Measurements from ENCODE around the gene EMSY.
A peak's percentile ranks its signal among the peaks of the same experiment; 100 is the strongest.
"Not testable (repeated sequence)": the region's sequence is repeated elsewhere in the genome, so short reads cannot be mapped to it uniquely, and the experiment has no call there.

The EMSY gene

DNA sequence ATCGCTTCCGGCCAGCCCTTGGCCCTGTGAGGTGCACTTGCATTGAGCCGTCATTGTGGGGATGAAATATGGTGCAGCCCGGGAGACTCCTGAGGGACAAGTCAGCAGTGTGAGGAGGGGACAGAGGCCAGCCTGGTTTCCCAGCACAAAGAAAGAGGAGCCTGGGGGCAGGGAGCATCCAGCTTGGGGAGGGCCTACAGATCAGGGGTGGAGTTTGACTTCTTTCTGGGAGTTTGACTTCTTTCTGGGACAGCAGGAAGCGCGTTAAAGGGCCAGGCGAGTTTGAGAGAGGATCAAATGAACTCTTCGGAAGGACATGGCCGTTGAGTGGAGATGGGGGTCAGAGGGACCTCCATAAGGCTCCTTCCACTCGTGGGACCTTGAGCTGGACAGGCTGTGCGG, 133.8 kb downstream of the EMSY start:
- DNase-seq (ENCODE audit: low read depth), result no peak
- H3K4me3 ChIP-seq (ENCODE audit: low read depth, low read length), result no peak overlapping the region
- TF ChIP-seq POLR2A (IDR thresholded peaks at IDR 0.05; ENCODE audit: extremely low read depth, insufficient read length) (no peak), MYC (IDR thresholded peaks at IDR 0.05; ENCODE audit: low read depth, low read length) (no peak), MAX (IDR thresholded peaks at IDR 0.05; ENCODE audit: low read depth, low read length) (no peak)
- TF ChIP-seq, protein P1, sequence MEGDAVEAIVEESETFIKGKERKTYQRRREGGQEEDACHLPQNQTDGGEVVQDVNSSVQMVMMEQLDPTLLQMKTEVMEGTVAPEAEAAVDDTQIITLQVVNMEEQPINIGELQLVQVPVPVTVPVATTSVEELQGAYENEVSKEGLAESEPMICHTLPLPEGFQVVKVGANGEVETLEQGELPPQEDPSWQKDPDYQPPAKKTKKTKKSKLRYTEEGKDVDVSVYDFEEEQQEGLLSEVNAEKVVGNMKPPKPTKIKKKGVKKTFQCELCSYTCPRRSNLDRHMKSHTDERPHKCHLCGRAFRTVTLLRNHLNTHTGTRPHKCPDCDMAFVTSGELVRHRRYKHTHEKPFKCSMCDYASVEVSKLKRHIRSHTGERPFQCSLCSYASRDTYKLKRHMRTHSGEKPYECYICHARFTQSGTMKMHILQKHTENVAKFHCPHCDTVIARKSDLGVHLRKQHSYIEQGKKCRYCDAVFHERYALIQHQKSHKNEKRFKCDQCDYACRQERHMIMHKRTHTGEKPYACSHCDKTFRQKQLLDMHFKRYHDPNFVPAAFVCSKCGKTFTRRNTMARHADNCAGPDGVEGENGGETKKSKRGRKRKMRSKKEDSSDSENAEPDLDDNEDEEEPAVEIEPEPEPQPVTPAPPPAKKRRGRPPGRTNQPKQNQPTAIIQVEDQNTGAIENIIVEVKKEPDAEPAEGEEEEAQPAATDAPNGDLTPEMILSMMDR (IDR thresholded peaks at IDR 0.05; ENCODE audit: low read depth, low read length), result no peak

DNA sequence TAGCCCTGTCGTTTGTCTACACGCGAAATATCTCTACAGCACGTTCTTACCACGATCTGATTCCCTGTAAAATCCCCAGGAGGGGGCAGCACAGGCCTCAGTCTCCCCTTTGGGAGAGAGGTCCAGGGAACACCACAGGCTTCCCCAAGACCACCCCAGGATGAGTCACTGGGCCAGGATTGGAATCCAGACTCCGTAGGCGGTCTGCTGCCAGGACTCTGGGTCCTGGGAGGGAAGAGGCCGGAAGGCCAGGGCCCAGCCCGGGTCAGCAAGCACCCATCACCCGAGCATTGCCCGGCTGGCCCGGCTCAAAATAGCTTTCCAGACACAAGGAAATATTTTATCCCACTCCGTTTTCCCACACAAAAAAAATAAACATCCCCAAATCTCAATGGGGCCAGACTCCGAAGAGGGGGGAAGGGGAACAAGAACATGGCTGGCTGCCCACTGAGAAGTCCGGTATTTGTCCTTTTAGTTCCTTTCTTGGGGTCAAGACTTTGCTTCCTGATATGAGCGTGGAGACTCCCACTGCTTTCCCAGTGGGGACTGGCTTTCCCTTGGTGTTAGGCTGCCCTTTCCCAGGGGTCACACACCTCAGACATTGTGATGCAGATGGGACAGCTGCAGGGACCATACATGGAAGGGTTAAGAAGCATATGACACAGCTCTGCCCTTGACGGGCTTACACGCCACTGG, 134.4 kb downstream of the EMSY start:
- DNase-seq (ENCODE audit: low read depth), result peak; percentile 26
- no peak overlapping the region for H3K4me3 ChIP-seq (ENCODE audit: low read depth, low read length)
- TF ChIP-seq POLR2A (IDR thresholded peaks at IDR 0.05; ENCODE audit: extremely low read depth, insufficient read length) (no peak), MYC (IDR thresholded peaks at IDR 0.05; ENCODE audit: low read depth, low read length) (no peak), MAX (IDR thresholded peaks at IDR 0.05; ENCODE audit: low read depth, low read length) (no peak)
- TF ChIP-seq, protein P1 (IDR thresholded peaks at IDR 0.05; ENCODE audit: low read depth, low read length), result peak; percentile 23

DNA sequence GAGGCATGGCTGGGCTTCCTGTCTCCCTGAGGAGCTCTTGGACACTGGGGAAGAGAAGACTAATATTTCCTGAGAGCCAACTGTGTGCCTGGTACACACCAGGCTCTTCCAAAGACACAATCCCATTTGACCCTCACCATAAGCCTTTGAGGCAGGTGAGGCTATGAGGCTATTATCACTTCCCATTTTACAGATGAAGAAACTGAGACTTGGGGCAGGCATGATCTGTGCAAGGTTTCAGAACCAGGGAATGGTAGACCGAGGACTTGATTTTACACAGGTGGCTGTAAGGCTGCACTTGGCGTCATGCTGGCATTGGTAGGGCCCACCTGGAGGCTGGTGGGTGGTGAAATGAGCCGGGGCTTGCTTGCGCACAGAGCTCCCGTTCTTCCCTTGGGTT, 134.9 kb downstream of the EMSY start:
- no peak overlapping the region for H3K4me3 ChIP-seq (ENCODE audit: low read depth, low read length)
- DNase-seq (ENCODE audit: low read depth), result no peak
- TF ChIP-seq MAX (IDR thresholded peaks at IDR 0.05; ENCODE audit: low read depth, low read length) (no peak), MYC (IDR thresholded peaks at IDR 0.05; ENCODE audit: low read depth, low read length) (no peak), POLR2A (IDR thresholded peaks at IDR 0.05; ENCODE audit: extremely low read depth, insufficient read length) (no peak)
- TF ChIP-seq, protein P1 (IDR thresholded peaks at IDR 0.05; ENCODE audit: low read depth, low read length), result no peak

DNA sequence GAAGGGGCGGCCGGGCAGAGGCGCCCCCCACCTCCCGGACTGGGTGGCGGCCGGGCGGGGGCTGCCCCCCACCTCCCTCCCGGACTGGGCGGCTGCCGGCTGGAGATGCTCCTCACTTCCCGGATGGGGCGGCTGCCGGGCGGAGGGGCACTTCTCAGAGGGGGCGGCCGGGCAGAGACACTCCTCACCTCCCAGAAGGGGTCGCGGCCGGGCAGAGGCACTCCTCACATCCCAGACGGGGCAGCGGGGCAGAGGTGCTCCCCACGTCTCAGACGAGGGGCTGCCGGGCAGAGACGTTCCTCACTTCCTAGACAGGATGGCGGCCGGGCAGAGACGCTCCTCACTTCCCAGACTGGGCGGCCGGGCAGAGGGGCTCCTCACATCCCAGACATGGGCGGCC, 137.7 kb downstream of the EMSY start:
- not testable (repeated sequence) for DNase-seq (ENCODE audit: low read depth)

GRCh38 chr11:76587820-76588454, 143.1 kb downstream of the EMSY start:
- TF ChIP-seq, protein P1 (IDR thresholded peaks at IDR 0.05; ENCODE audit: low read depth, low read length), result no peak
- TF ChIP-seq MAX (IDR thresholded peaks at IDR 0.05; ENCODE audit: low read depth, low read length) (no peak), MYC (IDR thresholded peaks at IDR 0.05; ENCODE audit: low read depth, low read length) (no peak), POLR2A (IDR thresholded peaks at IDR 0.05; ENCODE audit: extremely low read depth, insufficient read length) (no peak)
- no peak overlapping the region for H3K4me3 ChIP-seq (ENCODE audit: low read depth, low read length)
- no peak for DNase-seq (ENCODE audit: low read depth)

More for the DNA sequence above, 137.7 kb downstream of the EMSY start:
- not testable (repeated sequence) for H3K4me3 ChIP-seq (ENCODE audit: low read depth, low read length)

DNA sequence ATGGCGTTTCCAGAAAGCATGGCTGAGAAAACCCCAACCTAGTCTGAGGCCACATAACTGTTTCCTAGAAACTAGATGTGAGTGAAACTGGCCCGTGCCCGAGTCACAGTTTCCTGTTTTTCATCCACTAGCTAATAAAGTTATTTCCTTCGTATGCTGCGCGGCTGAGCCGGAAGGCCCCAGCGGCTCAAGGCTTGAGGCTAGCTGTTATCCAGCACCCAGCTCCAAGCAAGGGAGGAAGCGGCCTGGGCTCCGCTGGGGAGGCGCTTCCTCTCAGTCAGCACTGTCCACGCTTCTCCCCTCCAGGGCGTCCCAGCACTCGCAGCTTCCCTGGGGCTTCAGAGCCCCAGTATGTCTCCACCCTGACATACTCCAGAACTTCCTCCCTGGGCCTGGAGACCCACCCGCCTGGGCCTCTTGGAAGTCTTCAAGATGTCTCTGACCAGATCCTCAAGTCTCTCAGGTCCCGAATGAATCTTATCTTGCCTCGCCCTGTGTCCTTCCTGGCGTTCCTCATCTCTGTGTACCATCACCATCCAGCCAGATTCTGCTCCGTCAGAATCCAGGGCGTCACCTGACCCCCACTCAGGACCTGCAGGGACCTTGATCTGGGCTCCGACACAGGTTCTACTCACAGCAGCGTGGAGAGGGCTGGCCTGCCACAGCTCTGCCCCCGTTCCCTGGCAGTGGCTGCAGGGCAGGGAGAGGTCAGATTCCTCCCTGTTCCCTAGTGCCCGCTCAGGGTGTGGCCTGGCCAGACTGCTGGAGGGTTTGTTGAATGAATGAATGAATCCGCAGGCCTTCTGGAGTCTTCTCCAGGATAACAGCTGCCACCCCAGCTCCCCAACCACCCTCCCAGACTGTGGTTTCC, 143.9 kb downstream of the EMSY start:
- TF ChIP-seq MAX (IDR thresholded peaks at IDR 0.05; ENCODE audit: low read depth, low read length) (no peak), MYC (IDR thresholded peaks at IDR 0.05; ENCODE audit: low read depth, low read length) (no peak), POLR2A (IDR thresholded peaks at IDR 0.05; ENCODE audit: extremely low read depth, insufficient read length) (no peak)
- TF ChIP-seq, protein P1 (IDR thresholded peaks at IDR 0.05; ENCODE audit: low read depth, low read length), result no peak
- H3K4me3 ChIP-seq (ENCODE audit: low read depth, low read length), result no peak overlapping the region
- peak; percentile 28 for DNase-seq (ENCODE audit: low read depth)
